GM12875 (cell line): ENCODE data around the gene TIGD3.

Source experiments
- H3K4me3 ChIP-seq: one replicate; pipeline ENCODE4 v1.5.1; 2011; ENCODE audit warnings: low read depth, low read length, control low read depth
- CTCF ChIP-seq: IDR thresholded peaks from 2 replicates; pipeline ENCODE4 v1.5.1; 2011; ENCODE audit warnings: low read depth, mild to moderate bottlenecking, control low read depth, inconsistent platforms, low read length, moderate library complexity, borderline replicate concordance; ENCODE audit not compliant: insufficient read depth

TIGD3 gene

GRCh38 chr11:65354265-65355012 is at the start of gene TIGD3:
Gene TIGD3, plus strand, starts transcription at chr11:65354751. Its CDS starts 1,058 bp downstream, at chr11:65355809.
- no peak for TF ChIP-seq CTCF
- peak within 1 kb of the TSS; percentile 75 for H3K4me3 ChIP-seq

- no peak for TF ChIP-seq CTCF
- H3K4me3 ChIP-seq, result no peak overlapping the region
Observed at GRCh38 chr11:65305501-65306268, 48.9 kb upstream of the TIGD3 start.

GRCh38 chr11:65307298-65308229 is 47.0 kb upstream of the TIGD3 start:
- TF ChIP-seq CTCF, result no peak
- no peak overlapping the region for H3K4me3 ChIP-seq

- no peak overlapping the region for H3K4me3 ChIP-seq
- no peak for TF ChIP-seq CTCF
Observed at GRCh38 chr11:65308281-65308891, 46.2 kb upstream of the TIGD3 start.

GRCh38 chr11:65309006-65309405 is 45.5 kb upstream of the TIGD3 start:
- no peak overlapping the region for H3K4me3 ChIP-seq
- TF ChIP-seq CTCF, result no peak

GRCh38 chr11:65310215-65310614 is 44.3 kb upstream of the TIGD3 start:
- no peak overlapping the region for H3K4me3 ChIP-seq
- TF ChIP-seq CTCF, result no peak
